CD4-positive, alpha-beta T cell treated with Interleukin-12 subunit alpha and Interleukin-12 subunit beta, for 1 hour (primary cell): ENCODE results near the gene OXSR1.
"Not testable (repeated sequence)": the region's sequence is repeated elsewhere in the genome, so short reads cannot be mapped to it uniquely, and the experiment has no call there.

Experiments
- DNase-seq: peaks from one replicate; pipeline ENCODE4 v3.0.0-alpha.2; 2020

Gene OXSR1

DNA sequence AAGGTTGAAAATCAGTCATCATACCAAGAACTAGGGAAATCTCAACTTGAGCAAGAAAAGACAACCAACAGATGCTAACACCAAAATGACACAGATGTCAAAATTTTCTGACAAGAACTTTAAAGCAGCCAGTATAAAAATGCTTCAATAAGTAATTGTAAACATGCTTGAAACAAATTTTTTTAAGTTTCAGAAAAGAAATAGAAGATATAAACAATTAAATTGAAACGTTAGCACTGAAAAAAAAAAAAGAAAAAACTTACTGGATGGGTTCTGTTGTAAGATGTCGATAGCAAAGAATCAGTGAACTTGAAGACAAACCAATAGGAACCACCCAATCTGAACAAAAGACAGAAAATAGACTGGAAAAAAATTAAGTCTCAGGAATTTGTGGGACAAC, 18.8 kb upstream of the OXSR1 start:
- no peak for DNase-seq

DNA sequence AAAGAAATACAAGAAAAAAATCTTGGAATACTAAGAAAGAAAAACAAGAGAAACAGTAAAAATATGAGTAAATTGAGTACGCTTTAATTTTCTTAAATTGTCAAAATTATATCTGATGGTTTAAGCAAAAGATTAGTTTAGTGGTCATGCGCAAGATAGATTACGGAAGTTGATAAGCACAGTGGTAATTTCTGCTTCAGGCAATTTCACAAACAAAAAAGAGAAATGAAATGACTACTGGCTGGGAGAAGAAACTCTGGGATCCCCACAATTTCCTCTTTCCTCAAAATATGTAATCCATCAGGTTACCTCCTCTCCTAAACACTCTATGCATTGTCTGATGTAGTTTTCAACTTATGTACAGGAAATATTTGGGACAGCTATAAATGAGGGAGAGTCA, 17.9 kb upstream of the OXSR1 start:
- DNase-seq = no peak

DNA sequence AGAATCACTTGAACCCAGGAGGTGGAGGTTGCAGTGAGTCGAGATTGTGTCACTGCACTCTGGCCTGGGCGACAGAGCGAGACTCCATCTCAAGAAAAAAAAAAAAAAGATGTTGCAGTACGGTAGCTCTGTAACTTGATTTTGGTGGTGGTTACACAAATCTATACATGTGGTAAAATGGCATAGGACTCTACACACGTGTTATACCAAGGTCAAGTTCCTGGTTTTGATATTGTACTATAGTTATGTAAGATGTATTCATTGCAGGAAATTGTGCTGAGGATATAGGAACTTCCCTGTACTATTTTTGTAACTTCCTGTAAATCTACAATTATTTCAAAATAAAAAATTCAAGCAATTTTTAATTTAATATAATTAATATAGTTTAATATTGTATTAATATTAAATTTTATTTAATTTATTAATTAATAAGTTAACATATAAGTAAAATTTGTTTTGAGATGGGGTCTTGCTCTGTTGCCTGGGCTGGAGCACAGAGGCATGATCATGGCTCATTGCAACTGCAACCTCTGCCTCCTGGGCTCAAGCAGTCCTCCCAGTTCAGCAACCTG, 16.9 kb upstream of the OXSR1 start:
- no peak for DNase-seq

DNA sequence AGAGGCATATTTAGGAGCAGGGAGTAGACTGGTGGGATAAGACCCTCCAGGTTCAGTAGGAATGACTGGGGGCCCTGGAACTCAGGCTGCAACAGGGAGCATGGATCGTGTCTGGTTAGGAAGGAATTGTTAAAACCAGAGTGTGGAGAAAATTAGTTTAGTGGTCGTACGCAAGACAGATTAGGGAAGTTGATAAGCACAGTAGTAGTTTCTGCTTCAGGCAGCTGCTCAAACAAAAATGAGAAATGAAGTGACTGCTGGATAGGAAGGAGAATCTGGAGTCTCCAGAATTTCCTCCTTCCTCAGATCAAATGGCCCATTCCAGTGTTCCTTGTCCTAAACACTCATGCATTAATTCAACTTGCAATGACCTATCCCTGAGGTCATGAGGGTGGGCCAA, 15.6 kb upstream of the OXSR1 start:
- DNase-seq = no peak

DNA sequence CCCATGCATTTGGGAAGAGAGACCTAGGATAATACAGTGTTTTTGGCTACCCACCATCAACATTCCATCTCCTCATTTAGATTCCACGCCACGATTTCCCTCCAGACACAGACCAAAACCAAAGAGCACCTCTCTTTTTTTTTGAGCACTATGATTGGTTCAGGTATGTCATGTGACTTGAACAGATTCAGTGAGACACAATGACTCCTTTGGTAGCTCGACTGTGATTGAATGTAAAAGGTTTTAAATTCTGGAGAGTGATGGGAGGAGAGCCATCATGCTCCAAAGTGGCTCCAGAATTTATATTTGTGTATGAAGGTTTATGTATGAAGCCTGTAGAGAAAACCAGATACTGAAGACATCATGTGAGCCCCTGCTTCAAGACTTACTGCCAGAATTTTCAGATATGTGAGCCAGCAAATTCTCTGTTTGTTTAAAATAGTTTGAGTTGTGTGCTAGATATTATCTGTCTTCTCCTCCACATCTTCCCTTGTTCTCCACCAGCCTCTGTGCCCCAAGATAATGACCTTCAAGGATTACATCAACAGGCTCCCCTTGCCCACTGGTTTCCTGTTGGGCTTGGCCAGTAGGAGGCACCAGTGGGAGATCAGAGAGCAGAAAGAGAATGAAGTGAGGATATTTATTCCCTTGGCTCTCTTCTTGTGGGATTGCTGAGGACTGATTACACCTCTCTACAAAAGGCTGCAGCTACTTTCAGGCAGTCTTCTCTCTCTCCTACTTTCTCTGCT, 14.4 kb upstream of the OXSR1 start:
- DNase-seq = no peak

DNA sequence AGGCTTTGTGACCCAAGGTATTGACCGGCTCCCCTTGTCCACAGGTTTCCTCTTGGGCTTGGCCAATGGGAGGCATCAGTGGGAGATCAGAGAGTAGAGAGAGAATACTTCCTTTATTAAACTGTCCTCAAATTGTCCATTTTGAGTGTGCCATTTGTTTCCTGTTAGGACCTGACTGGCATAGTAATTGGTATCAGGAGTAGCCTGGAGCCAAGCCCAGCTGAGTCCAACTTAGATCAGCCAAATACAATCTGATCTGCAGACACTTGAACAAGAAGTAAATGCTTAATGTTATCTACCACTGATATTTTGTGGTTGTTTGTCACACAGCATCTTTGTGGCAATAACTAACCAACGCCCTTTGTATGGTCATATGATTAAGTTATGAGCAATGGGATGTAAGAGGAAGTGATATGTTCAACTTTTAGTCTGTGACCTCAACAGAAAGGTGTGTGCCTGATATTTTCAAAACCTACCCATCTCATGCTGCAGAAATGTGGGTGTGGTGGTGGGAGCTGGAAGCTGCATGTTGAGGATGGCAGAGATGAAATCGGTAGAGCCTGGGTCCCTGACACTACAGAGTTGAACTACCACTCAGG, 13.6 kb upstream of the OXSR1 start:
- DNase-seq = peak; percentile 41

DNA sequence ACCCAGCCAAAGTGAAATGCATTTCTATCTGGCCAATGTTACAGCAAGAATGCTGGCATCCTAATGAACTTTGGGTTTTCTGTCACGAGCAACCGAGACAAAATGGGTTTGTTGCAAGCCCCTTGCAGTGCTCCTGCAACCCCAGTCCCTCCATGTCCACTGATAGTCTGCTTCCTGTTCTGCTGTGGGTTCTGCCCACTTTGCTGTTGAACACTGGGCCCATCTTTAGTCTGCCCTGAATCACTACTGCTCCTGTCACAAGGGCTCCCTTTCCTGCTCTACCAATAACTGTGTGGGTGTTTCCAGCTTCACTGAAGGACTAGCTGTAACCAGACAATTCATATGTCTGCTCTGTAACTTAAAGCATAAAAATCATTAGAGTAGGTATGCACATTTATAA, 12.7 kb upstream of the OXSR1 start:
- no peak for DNase-seq

DNA sequence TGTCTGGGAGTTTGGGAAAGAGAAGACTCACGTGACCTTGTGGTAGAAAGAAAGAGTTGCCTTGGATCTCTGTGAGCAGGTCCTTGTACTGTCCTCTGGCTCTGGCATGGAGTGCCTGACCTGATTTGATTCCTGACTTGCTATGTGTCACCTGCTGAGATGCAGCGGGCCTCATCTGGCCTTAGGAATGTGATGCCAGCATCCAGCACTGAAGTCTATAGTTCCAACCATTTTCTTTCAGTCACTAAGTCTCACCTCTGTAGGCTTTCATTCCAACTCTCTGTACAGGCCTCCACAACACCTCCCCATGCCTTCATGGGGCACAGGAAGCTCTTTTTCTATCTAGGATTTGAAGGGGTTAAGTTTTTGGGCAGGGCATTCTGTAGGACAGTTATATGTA, 12.1 kb upstream of the OXSR1 start:
- no peak for DNase-seq

DNA sequence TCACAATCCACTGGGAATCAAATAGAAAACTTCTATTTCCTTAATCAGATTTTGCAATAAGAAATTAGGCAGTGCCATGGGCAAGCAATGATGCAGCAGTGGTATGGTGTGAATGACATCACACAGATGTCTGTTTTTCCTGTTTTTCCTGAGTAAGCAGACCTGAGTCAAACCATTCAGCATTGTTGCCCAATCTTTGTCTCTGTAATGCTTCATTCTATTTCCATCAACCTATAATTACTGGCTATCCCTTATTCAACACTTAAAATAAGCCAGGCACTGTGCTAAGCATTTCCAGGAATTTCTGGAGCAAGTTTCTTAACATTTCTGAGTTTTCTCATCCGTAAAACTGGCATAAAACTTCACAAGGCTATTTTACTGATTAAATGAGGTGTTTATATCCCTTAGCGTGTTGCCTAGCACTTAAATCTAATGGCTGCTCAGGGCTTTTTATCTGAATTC, 11.3 kb upstream of the OXSR1 start:
- DNase-seq = no peak

DNA sequence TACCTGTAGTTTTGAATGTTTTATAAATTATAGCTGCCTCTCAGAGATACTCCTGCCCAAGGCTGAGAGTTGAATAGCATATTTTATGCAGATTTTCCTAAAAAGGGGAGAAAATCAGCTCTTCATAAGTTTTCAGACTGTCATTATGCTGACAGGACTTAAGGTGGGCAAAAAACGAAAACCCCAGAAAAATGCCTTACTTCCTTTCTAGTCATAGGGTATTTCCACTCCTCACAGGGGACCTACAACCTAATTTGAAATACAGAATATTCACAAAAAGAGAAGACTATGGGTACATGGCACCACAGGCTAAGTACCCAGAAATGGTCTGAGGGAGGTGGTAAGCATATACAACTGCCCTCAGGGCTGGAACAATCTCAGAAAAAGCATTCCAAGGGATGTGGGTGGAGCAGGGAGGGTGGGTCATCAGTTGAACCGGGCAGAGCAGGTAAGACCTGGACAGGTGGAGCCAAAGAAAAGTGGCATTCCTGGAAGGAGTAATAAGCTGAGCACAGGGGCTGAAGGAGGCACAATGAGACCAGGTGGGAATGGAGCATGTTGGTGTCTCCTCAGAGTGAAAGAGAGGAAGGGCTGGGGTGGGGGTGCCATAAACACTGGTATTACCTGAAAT, 10.6 kb upstream of the OXSR1 start:
- no peak for DNase-seq

DNA sequence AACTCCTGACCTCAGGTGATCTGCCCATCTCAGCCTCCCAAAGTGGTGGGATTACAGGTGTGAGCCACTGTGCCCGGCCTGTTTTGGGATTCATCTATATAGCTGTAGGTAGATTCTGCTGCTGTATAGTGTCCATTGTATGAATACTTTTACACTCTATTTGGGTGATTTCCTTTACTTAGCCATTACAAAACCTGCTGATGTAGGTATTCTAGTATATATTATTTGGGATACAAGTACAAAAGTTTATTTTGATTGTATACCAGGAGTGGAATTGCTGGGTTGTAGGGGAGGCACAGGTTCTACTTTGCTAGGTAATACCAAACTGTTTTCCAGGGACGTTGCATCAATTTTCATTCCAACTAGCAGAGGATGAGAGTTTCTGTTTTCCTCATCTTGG, 9.5 kb upstream of the OXSR1 start:
- DNase-seq = no peak

DNA sequence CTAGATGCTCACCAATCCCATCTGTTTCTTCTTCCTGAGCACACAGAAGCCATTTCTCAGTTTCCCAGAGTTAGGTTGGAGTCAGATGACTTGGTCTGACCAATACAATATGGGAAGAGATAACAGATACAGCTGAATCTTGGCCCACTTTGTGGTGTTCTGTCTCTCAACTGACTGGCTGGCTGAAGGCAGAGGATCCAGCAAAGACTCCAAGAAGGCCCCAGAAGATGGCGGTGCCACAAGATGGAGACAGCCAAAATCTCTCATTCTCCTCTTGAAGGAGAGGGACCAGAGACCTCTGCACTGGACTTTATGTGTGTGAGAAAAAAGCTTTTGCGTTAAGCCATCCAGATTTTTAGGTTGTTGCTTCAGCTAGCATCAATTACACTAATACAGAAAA, 8.2 kb upstream of the OXSR1 start:
- DNase-seq = no peak

DNA sequence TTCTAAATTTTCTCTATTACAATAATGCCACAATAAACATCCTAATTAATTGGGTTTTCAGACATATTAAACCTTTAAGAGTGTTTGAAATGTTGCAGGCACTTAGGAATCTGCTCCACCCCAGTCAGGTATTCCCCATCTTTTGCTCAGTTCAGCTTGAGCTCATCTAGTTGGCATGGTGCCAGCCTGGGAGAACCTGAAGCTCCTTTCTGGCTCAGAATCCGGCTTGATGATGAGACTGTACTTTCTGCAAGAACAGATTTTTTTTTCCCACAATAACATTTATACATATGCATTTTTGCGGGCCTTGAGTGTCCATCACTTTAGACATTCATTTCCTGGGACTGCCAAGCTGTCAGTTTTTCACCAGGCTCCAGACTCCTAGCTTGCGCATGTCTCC, 7.7 kb upstream of the OXSR1 start:
- DNase-seq = no peak

DNA sequence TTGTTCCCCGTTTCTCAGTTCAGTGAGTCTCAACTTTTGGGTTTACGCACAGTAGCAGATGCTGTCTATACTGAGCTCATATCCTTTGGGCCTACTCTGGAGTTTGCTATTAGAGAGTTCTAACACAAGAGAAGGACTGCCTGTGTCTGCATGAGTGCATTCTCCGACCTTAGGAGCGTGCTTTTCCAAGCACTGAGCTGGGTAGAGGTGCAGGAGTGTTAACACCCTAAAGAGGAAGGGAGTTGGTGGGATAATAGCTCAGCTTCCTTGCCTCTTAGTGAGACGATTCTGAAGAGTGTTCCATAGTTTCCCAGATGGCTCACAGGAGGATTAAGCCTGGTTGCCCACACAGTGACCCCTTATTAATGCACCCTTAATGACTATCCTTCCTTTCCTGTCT, 6.9 kb upstream of the OXSR1 start:
- DNase-seq = no peak

DNA sequence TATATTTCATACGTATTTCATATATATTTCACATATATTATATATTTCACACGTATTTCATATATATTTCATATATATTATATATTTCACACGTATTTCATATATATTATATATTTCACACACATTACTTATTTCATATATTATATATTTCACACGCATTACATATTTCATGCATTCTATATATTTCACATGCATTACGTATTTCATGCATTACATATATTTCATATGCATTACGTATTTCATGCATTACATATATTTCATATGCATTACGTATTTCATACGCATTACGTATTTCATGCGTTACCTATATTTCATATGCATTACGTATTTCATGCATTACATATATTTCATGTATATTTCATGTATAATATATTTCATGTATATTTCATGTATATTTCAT, 4.6 kb upstream of the OXSR1 start:
- DNase-seq = not testable (repeated sequence)

DNA sequence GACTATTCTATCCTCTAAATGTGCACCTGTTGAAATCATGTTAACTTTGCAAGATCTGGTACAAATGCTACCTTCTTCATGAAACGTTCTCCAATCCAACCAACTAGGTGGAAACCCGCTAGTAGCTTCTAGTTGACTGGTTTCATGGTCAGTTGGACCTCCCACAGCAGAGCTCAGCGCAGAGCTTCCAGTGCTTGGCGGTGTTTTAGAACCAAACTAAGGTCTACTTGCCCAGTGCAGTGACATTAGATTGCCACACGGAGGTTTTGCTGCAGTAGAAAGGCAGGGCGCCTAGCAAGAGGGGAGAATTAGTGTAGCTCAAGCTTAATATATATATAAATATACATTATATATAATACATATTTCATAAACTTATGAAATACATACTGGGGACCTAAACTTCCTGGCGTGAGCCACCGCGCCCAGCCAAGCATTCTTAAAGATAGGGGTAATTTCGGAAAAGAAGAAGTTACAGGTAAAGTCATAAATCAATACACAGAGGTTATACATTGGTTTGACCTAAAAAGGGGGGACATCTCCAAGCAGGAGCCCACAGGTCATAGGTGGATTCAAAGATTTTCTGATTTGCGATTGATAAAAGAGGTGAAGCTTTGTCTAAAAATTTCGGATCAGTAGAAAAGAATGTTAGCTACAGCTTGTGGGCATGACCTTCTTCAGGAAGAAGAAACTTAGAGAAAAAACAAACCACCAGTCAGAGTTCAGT, 2.1 kb upstream of the OXSR1 start:
- peak; percentile 31 for DNase-seq

DNA sequence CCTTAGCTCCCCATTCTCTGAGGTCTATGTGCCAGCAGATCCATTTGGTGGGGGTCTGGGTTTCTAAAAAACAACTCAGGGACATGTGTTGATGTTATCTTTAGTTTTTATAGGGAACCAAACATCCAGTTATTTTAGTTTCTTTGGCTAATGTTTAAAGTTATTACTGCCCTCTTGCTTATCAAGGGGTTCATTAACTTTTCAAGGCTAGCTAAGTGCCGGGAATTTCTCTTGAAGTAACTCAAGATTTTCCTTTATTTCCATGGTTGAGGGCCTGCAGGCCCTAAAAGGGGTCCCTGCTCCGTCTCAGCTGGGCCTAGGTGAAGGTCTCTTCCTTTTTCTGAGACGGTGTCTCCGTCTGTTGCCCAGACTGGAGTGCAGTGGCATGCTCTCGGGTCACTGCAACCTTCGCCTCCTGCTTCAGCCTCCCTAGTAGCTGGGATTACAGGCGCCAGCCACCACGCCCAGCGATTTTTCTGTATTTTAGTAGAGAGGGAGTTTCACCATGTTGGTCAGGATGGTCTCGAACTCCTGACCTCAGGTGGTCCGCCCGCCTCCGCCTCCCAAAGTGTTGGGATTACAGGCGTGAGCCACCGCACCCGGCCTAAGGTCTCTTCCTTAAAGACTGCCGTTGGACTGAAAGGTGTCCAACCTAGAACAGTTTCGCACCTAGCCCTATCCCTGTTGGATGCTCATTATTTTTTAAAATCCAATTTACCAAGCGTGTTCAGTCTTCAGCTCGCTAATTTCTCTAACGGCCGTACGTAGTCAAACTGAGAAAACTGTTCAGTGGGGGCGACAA, 1.3 kb upstream of the OXSR1 start:
- no peak for DNase-seq

DNA sequence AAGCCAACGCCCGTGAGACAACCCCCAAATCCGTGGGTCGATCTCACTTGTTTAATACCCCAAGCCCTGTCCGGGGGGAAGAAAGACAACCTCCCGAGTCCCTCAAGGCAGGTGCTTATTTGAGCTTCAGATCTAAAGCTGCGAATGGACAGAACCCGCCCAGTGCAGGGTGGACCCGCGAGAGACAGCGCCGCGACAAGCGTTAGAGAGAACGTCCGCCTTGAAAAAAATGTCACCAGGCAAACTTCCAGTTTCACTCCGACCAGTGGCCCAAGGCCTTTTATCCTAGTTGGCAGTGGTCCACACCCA, 740 bp upstream of the OXSR1 start:
- no peak for DNase-seq

DNA sequence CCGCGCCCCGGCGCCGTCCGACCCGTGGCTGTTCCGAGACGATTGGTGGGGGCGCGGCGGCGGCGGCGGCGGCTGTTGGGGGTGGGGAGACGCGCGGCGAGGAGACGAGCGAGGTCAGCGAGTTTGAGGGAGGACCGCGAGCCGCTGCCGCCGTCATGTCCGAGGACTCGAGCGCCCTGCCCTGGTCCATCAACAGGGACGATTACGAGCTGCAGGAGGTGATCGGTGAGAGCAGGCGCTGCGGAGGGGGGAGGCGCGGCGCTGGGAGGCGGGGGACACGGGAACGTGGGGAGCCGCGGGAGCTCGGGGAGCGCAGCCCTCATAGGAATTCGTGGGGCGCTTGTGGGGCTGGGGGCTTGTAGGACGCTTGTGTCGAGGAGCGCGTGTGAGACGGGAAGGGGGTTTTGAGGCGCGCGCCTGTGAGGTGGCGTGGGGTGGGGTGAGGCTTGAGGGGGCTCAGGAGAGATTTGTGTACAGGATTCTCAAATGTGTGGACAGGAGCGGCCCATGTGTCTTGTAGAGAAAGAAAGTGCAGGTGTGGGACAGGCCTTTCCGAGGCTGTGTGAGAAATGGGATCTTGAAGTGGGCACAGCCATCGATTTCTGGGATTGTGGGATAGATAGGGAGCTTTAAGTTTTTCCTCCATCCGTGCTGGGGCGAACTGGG, 518 bp downstream of the OXSR1 start:
- DNase-seq = no peak

DNA sequence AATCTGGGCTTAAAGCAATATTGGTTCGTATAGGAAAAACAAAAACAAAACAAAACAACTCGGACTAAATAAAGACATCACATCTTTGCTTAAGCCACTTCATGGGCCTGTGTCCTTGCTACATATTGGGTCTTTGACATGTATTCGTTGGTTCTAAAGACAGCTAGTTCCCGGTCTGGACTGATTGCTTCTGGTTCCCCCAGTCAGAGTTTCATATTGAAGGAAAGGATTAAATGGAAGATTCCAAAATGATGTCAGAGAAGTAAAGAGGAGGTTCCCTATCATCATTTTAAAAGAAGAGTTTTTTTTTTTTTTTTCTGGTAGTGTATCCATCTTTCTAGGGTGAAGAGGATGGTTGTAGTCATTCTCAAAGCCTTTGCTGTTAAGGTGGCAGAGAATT, 2.3 kb downstream of the OXSR1 start:
- DNase-seq = no peak

DNA sequence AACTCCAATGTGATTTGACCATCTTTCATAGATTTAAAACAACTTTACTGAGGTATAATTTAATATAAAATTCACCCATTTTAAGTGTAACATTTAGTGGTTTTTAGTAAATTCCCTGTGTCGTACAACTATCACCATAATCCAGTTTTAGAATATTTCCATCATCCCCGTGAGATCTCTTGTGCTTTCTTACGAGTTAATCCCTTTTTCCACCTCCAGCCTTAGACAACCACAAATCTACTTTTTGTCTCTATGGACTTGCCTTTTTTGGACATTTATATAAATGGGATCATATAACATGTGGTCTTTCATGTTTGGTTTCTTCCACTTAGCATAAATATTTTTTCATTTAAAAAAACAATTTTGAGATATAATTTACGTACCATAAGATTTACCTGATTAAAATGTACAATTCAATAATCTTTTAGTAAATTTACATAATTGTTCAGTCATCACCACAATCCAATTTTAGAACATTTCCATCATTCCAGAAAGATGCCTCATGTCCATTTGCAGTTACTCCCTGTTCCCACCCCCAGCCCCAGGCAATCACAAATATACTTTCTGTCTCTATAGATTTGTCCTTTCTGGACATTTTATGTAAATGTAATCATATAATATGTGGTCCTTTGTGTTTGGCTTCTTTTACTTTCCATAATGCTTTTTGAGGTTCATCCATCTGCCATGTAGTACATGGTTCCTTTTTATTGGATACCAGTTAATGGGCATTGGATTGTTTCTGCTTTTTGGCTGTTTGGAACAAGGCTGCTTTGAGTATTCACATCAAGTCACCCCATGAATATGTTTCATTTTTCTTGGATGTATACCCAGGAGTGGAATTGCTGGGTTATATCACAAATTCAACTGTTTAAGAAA, 3.1 kb downstream of the OXSR1 start:
- DNase-seq = no peak
